GM18858 (cell line): ENCODE data around the gene IGLL1.
"Not testable (repeated sequence)": the region's sequence is repeated elsewhere in the genome, so short reads cannot be mapped to it uniquely, and the experiment has no call there.

Experiments
- ATAC-seq: cut with Tn5 transposase; IDR thresholded peaks from one replicate; pipeline ENCODE4 v1.9.1; 2021; ENCODE audit not compliant: unreplicated experiment

The IGLL1 gene

DNA sequence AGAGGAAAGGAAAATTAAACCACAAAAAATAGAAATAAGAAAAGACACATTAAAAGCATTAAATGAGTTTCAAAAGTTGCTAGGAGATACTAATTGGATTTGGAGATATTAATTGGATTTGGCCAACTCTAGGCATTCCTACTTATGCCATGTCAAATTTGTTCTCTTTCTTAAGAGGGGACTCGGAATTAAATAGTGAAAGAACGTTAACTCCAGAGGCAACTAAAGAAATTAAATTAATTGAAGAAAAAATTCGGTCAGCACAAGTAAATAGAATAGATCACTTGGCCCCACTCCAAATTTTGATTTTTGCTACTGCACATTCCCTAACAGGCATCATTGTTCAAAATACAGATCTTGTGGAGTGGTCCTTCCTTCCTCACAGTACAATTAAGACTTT, 37.7 kb downstream of the IGLL1 start:
- not testable (repeated sequence) for ATAC-seq

DNA sequence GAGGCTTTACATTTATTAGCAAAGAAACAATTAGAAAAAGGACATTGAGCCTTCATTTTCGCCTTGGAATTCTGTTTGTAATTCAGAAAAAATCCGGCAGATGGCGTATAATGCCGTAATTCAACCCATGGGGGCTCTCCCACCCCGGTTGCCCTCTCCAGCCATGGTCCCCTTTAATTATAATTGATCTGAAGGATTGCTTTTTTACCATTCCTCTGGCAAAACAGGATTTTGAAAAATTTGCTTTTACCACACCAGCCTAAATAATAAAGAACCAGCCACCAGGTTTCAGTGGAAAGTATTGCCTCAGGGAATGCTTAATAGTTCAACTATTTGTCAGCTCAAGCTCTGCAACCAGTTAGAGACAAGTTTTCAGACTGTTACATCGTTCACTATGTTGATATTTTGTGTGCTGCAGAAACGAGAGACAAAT, 38.2 kb downstream of the IGLL1 start:
- not testable (repeated sequence) for ATAC-seq

DNA sequence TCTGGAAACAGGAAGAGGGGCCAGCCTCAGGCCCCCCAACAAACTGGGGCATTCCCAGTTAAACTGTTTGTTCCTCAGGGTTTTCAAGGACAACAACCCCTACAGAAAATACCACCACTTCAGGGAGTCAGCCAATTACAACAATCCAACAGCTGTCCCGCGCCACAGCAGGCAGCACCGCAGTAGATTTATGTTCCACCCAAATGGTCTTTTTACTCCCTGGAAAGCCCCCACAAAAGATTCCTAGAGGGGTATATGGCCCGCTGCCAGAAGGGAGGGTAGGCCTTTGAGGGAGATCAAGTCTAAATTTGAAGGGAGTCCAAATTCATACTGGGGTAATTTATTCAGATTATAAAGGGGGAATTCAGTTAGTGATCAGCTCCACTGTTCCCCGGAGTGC, 39.3 kb downstream of the IGLL1 start:
- not testable (repeated sequence) for ATAC-seq

DNA sequence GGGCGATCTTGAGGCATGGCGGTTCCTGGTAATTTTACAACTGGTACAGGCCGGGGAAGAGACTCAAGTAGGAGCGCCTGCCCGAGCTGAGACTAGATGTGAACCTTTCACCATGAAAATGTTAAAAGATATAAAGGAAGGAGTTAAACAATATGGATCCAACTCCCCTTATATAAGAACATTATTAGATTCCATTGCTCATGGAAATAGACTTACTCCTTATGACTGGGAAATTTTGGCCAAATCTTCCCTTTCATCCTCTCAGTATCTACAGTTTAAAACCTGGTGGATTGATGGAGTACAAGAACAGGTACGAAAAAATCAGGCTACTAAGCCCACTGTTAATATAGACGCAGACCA, 40.3 kb downstream of the IGLL1 start:
- ATAC-seq, result not testable (repeated sequence)

DNA sequence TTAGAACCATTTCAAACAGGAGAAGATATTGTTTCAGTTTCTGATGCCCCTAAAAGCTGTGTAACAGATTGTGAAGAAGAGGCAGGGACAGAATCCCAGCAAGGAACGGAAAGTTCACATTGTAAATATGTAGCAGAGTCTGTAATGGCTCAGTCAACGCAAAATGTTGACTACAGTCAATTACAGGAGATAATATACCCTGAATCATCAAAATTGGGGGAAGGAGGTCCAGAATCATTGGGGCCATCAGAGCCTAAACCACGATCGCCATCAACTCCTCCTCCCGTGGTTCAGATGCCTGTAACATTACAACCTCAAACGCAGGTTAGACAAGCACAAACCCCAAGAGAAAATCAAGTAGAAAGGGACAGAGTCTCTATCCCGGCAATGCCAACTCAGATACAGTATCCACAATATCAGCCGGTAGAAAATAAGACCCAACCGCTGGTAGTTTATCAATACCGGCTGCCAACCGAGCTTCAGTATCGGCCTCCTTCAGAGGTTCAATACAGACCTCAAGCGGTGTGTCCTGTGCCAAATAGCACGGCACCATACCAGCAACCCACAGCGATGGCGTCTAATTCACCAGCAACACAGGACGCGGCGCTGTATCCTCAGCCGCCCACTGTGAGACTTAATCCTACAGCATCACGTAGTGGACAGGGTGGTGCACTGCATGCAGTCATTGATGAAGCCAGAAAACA, 40.8 kb downstream of the IGLL1 start:
- ATAC-seq, result no peak

DNA sequence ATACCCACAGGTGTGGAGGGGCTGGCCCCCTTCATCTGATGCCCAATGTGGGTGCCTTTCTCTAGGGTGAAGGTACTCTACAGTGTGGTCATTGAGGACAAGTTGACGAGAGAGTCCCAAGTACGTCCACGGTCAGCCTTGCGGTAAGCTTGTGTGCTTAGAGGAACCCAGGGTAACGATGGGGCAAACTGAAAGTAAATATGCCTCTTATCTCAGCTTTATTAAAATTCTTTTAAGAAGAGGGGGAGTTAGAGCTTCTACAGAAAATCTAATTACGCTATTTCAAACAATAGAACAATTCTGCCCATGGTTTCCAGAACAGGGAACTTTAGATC, 41.4 kb downstream of the IGLL1 start:
- ATAC-seq, result not testable (repeated sequence)

DNA sequence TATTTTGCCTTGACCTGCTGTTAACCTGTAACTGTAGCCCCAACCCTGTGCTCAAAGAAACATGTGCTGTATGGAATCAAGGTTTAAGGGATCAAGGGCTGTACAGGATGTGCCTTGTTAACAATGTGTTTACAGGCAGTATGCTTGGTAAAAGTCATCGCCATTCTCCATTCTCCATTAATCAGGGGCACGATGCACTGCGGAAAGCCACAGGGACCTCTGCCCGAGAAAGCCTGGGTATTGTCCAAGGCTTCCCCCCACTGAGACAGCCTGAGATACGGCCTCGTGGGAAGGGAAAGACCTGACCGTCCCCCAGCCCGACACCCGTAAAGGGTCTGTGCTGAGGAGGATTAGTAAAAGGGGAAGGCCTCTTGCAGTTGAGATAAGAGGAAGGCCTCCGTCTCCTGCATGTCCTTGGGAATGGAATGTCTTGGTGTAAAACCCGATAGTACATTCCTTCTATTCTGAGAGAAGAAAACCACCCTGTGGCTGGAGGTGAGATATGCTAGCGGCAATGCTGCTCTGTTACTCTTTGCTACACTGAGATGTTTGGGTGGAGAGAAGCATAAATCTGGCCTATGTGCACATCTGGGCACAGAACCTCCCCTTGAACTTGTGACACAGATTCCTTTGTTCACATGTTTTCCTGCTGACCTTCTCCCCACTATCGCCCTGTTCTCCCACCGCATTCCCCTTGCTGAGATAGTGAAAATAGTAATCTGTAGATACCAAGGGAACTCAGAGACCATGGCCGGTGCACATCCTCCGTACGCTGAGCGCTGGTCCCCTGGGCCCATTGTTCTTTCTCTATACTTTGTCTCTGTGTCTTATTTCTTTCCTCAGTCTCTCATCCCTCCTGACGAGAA, 42.0 kb downstream of the IGLL1 start:
- not testable (repeated sequence) for ATAC-seq

DNA sequence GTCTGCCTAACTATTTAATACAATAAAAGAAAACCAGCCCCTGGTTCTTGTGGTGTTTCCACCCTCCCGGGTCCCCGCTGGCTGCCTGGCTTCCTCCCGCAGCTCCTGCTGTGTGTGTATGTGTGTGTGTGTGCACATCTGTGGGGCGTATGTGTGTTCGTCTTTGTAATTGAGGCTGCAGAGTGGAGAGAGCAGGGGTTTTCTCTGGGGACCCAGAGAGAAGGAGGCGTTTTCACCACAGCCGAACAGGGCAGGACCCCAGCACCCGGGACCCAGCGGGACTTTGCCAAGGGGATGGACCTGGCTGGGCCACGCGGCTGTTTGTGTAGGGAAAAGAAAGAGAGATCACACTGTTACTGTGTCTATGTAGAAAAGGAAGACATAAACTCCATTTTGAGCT, 42.7 kb downstream of the IGLL1 start:
- no peak for ATAC-seq

DNA sequence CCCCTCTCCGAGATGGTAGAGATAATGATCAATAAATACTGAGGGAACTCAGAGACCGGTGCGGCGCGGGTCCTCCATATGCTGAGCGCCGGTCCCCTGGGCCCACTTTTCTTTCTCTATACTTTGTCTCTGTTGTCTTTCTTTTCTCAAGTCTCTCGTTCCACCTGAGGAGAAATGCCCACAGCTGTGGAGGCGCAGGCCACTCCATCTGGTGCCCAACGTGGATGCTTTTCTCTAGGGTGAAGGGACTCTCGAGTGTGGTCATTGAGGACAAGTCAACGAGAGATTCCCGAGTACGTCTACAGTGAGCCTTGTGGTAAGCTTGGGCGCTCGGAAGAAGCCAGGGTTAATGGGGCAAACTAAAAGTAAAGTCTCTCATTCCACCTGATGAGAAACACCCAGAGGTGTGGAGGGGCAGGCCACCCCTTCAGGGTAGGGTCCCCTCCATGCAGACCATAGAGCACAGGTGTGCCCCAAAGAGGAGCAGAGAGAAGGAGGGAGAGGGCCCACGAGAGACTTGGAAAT, 43.2 kb downstream of the IGLL1 start:
- no peak for ATAC-seq

DNA sequence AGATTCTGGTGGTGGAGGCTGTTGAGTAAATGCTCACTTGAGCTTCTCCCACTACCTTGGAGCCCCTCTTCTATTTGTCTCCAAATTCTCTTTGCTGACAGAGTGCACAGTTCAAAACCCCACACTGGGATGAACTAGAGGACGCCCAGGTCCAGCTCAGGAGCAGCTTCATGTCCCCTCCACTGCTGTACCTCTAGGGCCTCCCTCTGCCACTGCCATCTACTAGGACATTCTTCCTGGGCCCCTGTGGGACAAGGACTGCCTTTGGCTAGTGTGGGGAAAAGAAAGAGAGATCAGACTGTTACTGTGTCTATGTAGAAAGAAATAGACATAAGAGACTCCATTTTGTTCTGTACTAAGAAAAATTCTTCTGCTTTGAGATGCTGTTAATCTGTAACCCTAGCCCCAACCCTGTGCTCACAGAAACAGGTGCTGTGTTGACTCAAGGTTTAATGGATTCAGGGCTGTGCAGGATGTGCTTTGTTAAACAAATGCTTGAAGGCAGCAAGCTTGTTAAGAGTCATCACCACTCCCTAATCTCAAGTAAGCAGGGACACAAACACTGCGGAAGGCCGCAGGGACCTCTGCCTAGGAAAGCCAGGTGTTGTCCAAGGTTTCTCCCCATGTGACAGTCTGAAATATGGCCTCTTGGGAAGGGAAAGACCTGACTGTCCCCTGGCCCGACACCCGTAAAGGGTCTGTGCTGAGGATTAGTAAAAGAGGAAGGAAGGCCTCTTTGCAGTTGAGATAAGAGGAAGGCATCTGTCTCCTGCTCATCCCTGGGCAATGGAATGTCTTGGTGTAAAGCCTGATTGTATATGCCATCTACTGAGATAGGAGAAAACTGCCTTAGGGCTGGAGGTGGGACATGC, 44.1 kb downstream of the IGLL1 start:
- ATAC-seq, result not testable (repeated sequence)

DNA sequence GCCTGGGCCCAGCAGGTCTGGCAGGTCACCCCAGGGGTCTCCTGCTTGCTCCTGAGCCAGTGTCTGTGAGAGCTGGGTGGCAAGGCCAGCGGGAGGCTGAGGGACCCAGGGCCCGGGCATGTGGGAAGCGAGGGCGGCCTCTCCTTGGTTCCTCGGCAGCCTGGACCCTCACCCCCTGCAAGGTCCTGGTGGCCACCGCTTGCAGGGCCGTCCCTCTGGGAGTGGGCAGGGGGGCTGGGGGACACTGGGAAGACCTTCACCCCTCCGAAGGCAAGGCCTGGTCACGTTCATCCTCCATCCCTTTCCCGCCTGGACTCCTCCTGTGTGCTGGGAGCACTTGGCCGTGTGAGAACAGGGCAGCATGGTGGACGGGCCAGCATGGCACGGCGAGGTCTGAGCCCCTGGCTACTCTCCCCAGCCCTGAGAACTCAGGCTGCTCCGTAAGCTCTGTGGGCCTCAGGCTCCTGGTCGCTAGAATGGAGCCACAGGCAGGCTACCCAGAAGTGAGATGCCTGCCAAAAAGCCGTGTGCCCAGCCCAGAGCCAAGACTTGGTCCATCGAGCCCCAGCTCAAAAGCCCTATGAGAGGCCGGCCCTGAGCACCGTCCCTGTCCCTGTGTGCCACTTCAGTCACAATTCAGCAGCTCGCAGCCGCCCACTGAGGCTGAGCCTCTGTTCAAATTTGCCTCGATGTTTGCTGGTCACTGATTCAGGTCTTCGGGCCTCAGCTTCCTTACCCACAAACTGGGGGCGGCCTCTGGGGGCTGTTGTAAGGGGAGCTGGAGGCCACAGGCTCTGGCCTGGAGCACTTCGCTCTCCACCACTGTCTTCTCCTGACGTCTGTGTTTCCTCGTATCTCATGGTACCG, 45.0 kb downstream of the IGLL1 start:
- ATAC-seq, result no peak

DNA sequence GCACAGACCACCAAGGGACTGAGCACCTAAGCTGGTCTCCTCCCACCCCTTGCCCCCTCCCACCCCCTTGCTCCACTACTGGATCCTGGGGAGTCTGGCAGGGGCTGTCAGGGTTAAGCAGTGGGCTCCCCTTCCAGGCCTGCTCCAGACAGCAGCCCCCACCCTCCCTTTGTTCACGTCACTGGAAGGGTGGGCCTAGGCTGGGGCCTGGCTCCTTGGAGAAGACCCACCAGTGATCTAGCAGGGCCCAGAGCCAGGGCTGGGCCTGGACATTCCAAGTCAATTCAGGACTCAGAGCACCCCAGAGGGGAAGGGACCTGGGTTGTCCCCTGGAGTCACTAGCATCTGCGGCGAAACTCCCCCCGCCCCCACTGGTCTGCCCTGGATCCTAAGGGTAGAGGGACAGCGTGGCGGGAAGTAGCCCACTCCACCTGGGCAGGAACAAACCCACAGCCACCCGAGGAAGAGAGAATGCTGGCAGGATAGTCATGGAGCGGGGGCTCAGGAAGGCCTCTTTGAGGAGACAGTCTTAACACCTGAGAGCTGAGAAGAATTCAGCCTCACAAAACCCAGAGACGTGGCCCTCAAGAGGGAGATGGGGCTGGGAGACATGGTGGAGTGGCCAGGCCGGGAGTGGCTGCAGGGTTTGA, 45.8 kb downstream of the IGLL1 start:
- ATAC-seq, result no peak

DNA sequence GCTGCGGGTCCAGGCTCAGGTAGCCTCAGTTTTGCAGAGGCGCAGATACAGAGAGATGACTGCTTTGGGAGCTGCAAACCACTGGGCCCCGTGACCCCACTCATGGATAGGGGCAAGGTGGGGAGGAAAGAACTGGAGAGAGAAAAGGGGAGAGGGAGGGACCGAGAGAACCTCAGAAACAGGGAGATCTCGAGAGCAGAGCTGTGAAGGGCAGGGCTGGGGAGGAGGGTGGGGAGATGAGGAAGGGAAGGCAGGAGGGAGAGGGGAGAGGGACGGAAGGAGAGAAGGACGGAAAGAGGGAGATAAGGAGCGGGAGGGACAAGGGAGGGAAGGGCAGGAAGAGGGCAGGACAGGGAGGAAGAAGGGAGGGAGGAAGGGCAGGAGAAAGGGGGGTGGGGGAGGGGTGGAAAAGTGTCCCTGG, 46.3 kb downstream of the IGLL1 start:
- ATAC-seq, result no peak

DNA sequence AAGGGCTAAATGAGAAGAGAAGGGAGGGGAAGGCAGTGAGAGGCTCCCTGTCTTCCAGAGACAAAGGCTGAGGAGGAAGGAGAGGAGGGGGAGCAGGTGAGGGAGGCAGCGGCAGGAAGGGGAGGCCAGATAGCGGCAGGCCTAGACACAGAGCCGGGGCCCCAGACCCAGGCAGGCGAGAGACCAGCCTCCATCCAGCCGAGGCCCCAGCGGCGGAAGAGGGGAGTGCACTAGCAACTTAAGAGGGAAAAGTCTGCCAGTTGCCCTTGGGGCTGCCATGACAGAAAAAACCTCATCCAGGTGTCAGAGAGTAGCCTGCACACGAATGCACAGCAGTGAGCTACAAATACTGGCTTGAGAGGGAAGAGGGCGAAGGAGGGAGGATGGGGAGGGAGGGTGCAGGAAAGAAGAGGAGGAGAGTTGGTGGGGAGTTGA, 46.7 kb downstream of the IGLL1 start:
- no peak for ATAC-seq

DNA sequence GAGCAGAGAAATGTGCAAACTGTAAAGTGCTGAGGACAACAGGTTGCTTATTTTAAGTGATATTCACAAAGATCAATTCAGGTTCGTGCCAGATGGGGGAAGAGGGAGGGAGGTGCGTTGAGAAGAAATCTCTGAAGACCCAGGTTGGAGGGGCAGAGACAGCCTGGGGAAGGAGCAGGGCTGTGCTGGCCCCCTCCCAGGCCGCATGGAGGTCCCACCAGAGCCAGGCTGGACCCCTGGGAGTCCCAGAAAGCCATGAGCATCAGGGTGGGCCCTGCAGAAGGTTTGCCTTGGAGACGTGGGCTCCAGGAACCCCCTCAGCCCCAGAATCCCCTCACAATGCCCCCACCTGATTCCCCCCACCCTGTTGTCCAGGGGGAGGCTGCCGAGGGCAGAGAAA, 47.4 kb downstream of the IGLL1 start:
- no peak for ATAC-seq

DNA sequence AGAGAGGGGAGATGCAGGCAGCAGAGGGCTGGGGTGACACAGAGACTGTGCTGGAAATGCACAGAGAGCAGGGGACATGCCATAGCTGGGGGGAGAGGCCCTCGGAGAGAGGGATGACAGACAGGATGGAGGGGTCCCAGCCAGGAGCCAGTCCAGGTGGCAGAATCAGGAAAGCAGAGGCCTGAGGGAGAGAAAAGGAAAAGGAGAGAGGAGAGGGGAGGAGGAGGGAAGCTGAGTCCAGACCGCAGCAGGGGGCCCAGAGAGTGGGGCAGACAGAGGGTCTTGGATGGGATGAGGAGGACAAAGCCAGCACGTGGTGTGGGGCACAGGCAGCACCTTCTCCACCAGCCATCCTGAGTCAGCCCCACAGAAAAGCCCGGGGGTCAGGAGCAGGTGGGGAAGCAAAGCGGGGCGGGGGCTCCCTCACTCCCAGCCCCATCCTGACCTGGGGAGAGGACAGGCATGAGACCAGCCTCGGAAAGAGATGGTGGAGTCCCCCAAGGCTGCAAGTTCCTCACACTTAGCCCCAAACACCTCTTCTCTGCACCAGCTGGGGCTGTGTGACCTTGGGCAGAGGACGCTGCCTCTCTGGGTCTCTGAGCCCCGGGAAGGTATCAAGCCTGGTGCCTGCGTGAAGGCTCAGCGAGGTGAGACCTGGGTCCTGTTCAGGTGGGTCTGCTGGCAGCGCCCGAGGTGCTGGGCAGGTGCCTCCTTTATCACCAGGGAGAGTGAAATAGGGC, 48.0 kb downstream of the IGLL1 start:
- no peak for ATAC-seq

DNA sequence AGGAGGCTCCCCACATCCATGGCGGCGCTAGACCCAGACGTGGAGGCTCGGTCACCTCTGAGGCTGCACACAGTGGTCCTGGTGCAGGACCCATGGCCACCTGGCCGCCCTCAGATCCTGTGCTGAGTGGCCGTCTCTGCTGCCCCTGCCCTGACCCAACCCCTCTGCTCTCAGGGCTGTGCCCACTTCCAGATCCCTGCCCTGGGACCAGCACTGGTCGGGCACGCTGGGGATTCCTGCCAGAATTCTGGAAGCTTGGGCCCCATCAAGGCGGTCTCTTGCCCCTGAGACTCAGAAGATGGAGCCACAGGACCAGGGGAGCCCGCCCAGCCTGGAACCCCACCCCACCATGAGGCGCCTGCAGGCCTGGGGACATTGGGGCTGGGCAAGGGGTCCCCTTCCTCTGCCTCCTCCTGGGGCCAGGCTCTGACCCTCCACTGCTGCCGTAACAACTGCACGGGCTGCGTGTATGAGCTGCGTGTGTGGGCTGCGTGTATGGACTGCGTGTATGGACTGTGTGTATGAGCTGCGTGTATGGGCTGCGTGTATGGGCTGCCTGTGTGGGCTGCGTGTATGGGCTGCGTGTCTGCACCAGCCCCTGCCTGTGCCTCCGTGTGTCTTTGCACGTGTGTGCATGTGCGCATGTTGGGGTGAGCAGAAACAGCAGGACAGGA, 48.7 kb downstream of the IGLL1 start:
- no peak for ATAC-seq

DNA sequence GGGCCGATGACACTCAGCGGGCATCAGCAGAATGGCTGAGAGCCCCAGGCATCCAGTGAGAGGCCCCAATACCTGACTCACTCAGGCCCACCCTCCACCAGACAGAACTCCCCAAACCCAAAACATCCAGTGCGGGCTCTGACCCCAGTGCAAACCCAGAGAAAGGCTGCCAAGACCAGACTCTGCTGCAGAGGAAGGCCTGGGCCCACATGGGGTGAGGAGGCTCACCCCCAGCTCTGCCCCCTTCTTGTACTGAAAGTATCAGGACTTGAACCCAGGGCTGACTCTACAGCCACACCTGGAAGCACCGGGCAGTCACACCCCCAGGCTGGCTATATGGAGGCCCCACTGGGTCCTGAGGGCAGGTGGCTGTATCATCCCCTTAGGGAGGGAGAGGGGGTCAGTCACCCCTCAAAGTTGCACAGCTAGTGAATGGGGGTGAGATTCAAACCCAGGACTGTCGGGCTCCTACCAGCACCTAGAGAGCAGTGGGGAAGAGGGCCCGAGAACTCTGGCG, 49.3 kb downstream of the IGLL1 start:
- ATAC-seq, result no peak
